HG03460 (cell line): ENCODE results near the gene ZNF18.

ENCODE experiments used
- ATAC-seq: cut with Tn5 transposase; IDR thresholded peaks from one replicate; pipeline ENCODE4 v1.9.1; 2021; ENCODE audit not compliant: unreplicated experiment

The ZNF18 gene, protein sequence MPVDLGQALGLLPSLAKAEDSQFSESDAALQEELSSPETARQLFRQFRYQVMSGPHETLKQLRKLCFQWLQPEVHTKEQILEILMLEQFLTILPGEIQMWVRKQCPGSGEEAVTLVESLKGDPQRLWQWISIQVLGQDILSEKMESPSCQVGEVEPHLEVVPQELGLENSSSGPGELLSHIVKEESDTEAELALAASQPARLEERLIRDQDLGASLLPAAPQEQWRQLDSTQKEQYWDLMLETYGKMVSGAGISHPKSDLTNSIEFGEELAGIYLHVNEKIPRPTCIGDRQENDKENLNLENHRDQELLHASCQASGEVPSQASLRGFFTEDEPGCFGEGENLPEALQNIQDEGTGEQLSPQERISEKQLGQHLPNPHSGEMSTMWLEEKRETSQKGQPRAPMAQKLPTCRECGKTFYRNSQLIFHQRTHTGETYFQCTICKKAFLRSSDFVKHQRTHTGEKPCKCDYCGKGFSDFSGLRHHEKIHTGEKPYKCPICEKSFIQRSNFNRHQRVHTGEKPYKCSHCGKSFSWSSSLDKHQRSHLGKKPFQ

DNA sequence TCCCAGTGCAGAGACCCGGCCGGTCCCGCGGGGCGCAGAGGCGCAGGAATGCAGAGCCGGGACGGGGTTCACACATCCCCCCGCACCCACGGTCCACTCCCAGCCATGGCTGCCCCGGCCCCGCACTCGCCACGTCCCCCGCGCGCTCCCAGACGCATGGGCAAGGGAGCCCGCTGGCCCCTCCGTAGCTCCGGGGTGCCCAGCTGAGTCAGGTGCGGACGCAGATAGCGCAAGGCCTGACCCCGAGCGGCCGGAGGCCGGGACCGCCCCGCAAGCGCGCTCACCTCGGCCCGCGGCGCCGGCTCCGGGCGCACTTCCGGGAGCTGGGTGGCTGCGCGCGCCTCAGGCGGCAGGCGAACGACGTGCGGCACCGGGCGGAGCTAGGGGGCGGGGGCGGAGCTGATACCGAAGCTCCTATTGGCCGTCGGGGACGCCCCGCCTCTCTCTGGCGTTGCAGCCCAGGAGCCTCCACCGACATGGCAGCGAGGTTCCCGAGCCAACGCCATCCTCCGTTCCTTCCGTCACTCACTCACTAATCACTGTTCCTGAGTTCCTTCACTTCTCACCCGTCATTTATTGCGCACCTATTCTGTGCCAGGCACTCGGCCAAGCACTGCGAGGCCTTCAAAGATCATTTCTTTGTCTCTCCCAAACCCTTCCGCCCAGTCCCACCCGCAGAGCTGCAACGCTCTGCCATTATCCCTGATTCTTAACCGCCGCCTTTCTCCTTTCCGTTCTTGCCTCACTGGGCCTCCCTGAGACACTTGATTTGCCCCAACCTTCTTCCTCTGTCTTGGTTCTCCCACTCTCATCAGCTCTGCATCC lies at the start of gene ZNF18:
Gene ZNF18, minus strand, starts transcription at position 329 of the 825 bp plus-strand sequence. CDS start 4,646 bp downstream, outside the sequence.
- ATAC-seq: peak; percentile 94

DNA sequence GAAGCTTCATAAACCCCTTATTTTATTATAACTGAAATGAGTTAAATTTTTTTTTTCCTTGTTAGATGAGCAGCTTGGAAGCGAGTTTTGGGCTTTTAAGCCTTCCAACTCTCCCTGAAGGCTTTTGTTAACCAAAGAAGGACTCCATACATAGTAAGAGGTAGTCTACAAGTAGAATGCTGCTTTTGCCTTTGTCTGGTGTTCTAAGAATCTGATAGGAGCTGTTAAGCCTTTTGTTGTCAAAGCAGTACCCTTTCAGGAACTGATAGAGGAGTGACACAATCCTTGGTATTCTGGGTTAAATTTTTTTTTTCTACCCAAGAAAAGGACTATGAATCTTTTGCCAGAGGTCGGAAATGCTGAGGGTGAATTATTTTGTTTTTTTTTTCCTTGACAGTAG lies 49.5 kb upstream of the ZNF18 start:
- no peak for ATAC-seq

DNA sequence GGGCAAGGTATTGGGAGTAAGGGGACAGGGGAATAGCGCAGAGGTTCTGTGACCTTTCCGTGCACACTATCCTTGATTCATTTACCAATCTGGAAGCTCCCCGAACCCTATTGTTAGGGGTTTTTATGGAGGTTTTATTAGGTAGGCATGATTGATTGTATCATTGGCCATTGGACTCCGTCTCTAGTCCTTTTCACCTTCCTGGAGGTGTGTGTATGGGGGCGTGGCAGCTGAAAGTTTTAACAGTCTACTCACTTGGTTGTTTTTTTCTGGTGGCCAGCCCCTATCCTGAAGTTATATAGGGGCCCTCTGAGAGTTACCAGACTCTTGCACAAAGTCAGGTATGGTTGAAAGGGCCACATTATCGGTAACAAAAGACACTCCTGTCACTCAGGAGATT lies 46.4 kb upstream of the ZNF18 start:
- ATAC-seq: no peak

GRCh38 chr17:12041312-12041711 lies 44.0 kb upstream of the ZNF18 start:
- ATAC-seq: no peak

DNA sequence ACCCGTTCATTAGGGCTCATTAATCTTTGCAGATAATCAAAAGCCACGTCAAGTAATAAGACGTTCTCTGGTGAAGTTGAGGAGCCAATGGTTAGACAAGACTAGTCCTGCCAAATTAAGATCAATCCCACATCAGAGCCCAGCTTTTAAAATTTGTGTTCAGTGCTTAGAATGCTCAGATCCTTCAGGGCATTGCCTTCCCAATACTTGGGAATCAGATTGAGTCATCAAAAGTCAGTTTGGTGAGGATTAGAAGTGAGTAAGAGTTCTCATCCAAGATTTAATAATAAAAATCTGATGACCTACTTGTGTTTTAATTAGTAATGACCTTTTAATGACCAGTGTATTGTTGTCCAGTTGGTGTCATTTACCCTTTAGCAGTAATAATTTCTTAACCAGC lies 43.2 kb upstream of the ZNF18 start:
- no peak for ATAC-seq

DNA sequence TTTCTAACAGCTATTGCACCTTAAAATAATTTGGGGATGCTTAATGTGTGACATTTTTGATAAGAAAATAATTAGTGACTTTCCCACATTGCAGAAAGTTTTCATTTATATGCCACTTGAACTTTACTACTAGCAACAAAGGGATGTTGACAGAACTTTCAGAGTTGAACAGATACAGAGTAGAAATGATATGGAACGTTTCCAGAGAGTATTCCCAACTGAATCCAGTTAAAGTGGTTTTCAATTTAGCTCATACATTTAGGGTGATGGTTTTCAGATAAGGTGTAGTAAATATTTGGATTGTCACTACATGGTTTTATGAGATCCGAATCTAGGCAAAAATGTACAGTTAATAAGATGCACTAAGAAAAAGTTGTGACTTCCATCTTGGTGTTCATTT lies 40.7 kb upstream of the ZNF18 start:
- ATAC-seq: no peak

GRCh38 chr17:12035673-12036072 lies 38.4 kb upstream of the ZNF18 start:
- ATAC-seq: no peak

- no peak for ATAC-seq
Observed at GRCh38 chr17:12034538-12034937, 37.3 kb upstream of the ZNF18 start.

GRCh38 chr17:12028611-12029010 lies 31.3 kb upstream of the ZNF18 start:
- no peak for ATAC-seq

DNA sequence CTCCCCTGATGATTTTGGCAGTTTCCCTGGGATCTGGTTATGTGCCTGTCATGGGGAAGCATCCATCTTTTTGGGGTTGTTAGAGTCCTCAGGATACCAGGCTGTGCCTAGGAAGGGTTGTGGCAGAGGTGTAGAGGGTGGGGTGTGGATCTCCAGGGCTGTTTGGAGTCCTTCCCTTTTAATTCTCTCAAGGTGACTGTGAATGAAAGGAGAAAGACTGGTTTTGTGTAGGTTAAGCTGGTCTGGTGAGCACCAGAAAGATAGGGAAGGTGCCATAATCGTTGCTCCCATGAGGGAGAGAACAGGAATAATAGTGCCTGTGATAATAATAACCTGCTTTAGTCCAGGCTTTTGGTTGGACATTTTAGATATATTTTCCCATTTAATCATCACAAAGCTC lies 30.4 kb upstream of the ZNF18 start:
- ATAC-seq: no peak

GRCh38 chr17:12024327-12024726 lies 27.1 kb upstream of the ZNF18 start:
- ATAC-seq: no peak

- no peak for ATAC-seq
Observed at GRCh38 chr17:12022310-12022709, 25.0 kb upstream of the ZNF18 start.

GRCh38 chr17:12021623-12022140 lies 24.4 kb upstream of the ZNF18 start:
- no peak for ATAC-seq

DNA sequence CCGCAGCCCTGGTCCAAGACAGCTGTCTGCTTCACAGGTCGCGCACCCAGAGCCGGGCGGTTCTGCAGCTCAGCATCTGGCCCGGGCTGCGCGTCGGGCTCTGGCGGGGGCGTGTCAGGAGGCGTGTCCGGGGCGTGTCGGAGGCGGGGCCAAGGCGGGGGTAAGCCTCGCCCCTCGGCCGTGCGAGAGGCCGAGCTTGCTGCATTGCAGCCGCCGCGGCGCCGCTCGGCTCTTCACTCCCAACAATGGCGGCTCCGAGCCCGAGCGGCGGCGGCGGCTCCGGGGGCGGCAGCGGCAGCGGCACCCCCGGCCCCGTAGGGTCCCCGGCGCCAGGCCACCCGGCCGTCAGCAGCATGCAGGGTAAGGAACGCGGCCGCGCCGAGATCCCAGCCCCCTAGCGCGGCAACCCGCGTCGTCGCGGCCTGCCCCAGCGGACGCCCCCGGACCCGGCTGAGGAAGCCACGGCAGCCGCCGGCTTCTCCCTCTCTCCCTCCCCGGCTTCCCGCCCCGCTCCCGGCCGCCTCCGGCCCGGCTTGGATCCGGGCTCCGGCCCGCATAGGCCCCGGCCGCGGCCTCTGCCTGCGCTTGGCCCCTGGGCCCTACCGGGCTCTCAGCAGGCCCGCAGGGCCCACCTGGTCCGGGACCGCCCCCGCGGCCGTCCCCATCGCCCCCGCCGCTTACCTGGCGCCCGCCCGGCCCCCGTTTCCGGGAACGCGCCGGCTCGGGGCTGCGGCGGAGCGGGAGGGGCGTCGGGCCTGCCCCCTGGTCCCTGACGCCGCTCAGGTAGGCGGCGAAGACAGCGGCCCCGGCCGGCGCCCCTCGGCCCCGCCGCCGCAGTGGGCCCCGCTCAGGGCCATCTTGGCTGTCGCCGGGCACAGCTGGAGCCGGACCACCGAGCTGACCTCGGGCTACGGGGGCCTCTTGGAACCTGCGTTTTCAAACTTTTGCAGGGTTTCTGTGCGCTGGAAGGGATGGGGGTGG lies 23.7 kb upstream of the ZNF18 start, which contains the start of gene MAP2K4:
Gene MAP2K4, plus strand, starts transcription at position 236 of the 981 bp plus-strand sequence. Its CDS starts 10 bp downstream, at position 246.
- peak; percentile 96 for ATAC-seq

GRCh38 chr17:12007466-12007865 lies 10.2 kb upstream of the ZNF18 start:
- no peak for ATAC-seq

GRCh38 chr17:11999696-12000095 lies 2.4 kb upstream of the ZNF18 start:
- no peak for ATAC-seq

GRCh38 chr17:11997972-11998233 lies 628 bp upstream of the ZNF18 start:
- no peak for ATAC-seq

GRCh38 chr17:11996722-11997146 lies 541 bp downstream of the ZNF18 start:
- ATAC-seq: peak; percentile 36

- no peak for ATAC-seq
Observed at GRCh38 chr17:11991461-11991860, 5.8 kb downstream of the ZNF18 start.

DNA sequence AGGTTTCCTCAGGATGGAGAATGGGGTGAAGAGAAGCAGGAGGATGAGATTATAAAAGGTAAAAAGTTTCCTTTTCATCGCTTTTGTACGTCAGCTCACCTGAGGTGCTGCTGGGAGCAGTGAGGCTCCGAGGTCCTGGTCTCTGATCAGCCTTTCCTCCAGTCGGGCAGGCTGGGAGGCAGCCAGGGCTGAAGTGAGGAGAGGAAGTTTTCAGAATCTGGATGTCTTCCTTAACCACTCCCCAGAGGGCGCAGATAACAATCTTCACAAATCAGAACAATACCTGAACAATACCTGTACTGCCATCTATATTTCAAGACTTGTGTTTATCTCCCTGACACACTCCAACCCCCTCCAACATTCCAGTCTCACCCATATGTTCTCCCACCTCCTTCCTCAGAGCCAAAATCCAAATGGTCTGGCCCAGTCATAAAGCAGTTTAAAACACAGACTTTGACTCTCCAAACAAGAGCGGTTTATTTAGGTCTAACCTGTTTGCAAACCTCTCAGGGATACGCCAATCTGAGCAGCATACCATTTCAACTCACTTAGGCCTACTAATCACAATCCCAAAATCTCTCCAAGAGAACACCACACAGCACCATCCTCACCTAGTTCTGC lies 6.8 kb downstream of the ZNF18 start:
- ATAC-seq: no peak
